DND-41 (cell line): ENCODE data around the gene SRD5A2.

ENCODE experiments used
- ATAC-seq: fragments of 200-7000 bp; cut with Tn5 transposase; 3 replicates; pipeline ENCODE4 v1.9.1; 2021; ENCODE audit warnings: low read depth; ENCODE audit not compliant: insufficient read depth
- DNase-seq: peaks from one replicate; pipeline ENCODE4 v3.0.0-alpha.2; 2020
- H2AFZ ChIP-seq: 2 replicates; pipeline ENCODE4 v1.6.0; 2012; ENCODE audit warnings: low read depth, low read length
- H3K27ac ChIP-seq: 2 replicates; pipeline ENCODE4 v1.5.1; 2012; ENCODE audit warnings: low read length, inconsistent platforms
- H3K27me3 ChIP-seq: fragments of 200-600 bp; sonication (generic); 2 replicates; pipeline ENCODE4 v1.6.0; 2012; ENCODE audit warnings: low read length, mild to moderate bottlenecking, inconsistent platforms; ENCODE audit not compliant: insufficient read depth, poor library complexity
- H3K36me3 ChIP-seq: 2 replicates; pipeline ENCODE4 v1.5.1; 2012; ENCODE audit warnings: low read length, inconsistent platforms; ENCODE audit not compliant: insufficient read depth
- H3K4me1 ChIP-seq: 2 replicates; pipeline ENCODE4 v1.5.1; 2012; ENCODE audit warnings: mild to moderate bottlenecking, low read length; ENCODE audit not compliant: insufficient read depth
- H3K4me2 ChIP-seq: 2 replicates; pipeline ENCODE4 v1.6.0; 2012; ENCODE audit warnings: mild to moderate bottlenecking, moderate library complexity, low read length, inconsistent platforms; ENCODE audit not compliant: insufficient read depth
- H3K4me3 ChIP-seq, 2 experiments: fragments of 200-600 bp in 1 of 2; shearing (Covaris generic) in 1 of 2; 2 replicates each; pipeline ENCODE4 v1.5.1; 2012 to 2016; ENCODE audit warnings: inconsistent platforms in 2 of 2, low read length in 2 of 2, mild to moderate bottlenecking in 2 of 2, low read depth in 1 of 2, moderate library complexity in 1 of 2
- H3K79me2 ChIP-seq: 2 replicates; pipeline ENCODE4 v1.6.0; 2012; ENCODE audit warnings: low read length, inconsistent platforms; ENCODE audit not compliant: insufficient read depth
- H3K9ac ChIP-seq: 2 replicates; pipeline ENCODE4 v1.6.0; 2012; ENCODE audit warnings: low read depth, mild to moderate bottlenecking, inconsistent platforms, low read length, moderate library complexity
- H3K9me3 ChIP-seq: 2 replicates; pipeline ENCODE4 v1.5.1; 2012; ENCODE audit warnings: low read length, moderate library complexity, mild to moderate bottlenecking, inconsistent platforms; ENCODE audit not compliant: insufficient read depth, severe bottlenecking
- H4K20me1 ChIP-seq: 2 replicates; pipeline ENCODE4 v1.6.0; 2012; ENCODE audit warnings: low read length; ENCODE audit not compliant: insufficient read depth
- CTCF ChIP-seq: IDR thresholded peaks from 2 replicates; pipeline ENCODE4 v1.5.1; 2012; ENCODE audit warnings: borderline replicate concordance, low read length, moderate library complexity, mild to moderate bottlenecking; ENCODE audit not compliant: poor library complexity, severe bottlenecking; ENCODE audit errors: extremely low read depth
- EZH2 ChIP-seq: IDR thresholded peaks from 3 replicates; pipeline ENCODE4 v1.6.1; 2012; ENCODE audit warnings: borderline replicate concordance, low read depth, mild to moderate bottlenecking, moderate library complexity, low read length, inconsistent platforms; ENCODE audit not compliant: severe bottlenecking

Gene SRD5A2

GRCh38 chr2:31534636-31535035, 46.1 kb downstream of the SRD5A2 start:
- Histone ChIP-seq H3K79me2 (no peaks in the 10 kb centered on the region), H3K4me3 (no peak overlapping the region), H3K9me3 (no peaks in the 10 kb centered on the region), H2AFZ (no peak overlapping the region), H4K20me1 (no peaks in the 10 kb centered on the region), H3K9ac (no peak overlapping the region), H3K36me3 (no peaks in the 10 kb centered on the region), H3K4me2 (no peak overlapping the region), H3K27me3 (no peaks in the 10 kb centered on the region), H3K27ac (no peak overlapping the region), H3K4me1 (no peaks in the 10 kb centered on the region)
- ATAC-seq (no peak), DNase-seq (no peak)
- TF ChIP-seq EZH2 (no peak), CTCF (no peak)

- Histone ChIP-seq H3K4me2 (no peak overlapping the region), H3K27me3 (peaks cover 3% of the 10 kb centered on the region), H3K9ac (no peak overlapping the region), H3K79me2 (no peaks in the 10 kb centered on the region), H3K27ac (no peak overlapping the region), H3K36me3 (no peaks in the 10 kb centered on the region), H3K4me3 (no peak overlapping the region), H4K20me1 (no peaks in the 10 kb centered on the region), H2AFZ (no peak overlapping the region), H3K4me1 (no peaks in the 10 kb centered on the region), H3K9me3 (no peaks in the 10 kb centered on the region)
- DNase-seq (no peak), ATAC-seq (no peak)
- TF ChIP-seq EZH2 (no peak), CTCF (no peak)
Measured at GRCh38 chr2:31533036-31533435, 47.7 kb downstream of the SRD5A2 start.

GRCh38 chr2:31531101-31531500, 49.6 kb downstream of the SRD5A2 start:
- Histone ChIP-seq H3K27me3 (peaks cover 10% of the 10 kb centered on the region), H3K9ac (no peak overlapping the region)
- TF ChIP-seq CTCF, result no peak
- TF ChIP-seq EZH2, result no peak

GRCh38 chr2:31529256-31529655, 51.5 kb downstream of the SRD5A2 start:
- no peaks in the 10 kb centered on the region for H3K36me3 ChIP-seq
- 0 out of 2 replicates have a peak, but pooled peaks cover under 1% of the 10 kb centered on the region for H4K20me1 ChIP-seq
- no peak overlapping the region for H3K4me2 ChIP-seq
- no peak for TF ChIP-seq EZH2
- no peak for TF ChIP-seq CTCF
- H3K9me3 ChIP-seq, result no peaks in the 10 kb centered on the region
- no peak overlapping the region for H3K4me3 ChIP-seq
- H3K79me2 ChIP-seq, result no peaks in the 10 kb centered on the region
- H3K27ac ChIP-seq, result no peak overlapping the region
- H3K4me1 ChIP-seq, result no peaks in the 10 kb centered on the region
- no peak for DNase-seq
- ATAC-seq, result no peak
- no peak overlapping the region for H3K9ac ChIP-seq
- H3K27me3 ChIP-seq, result peaks cover 18% of the 10 kb centered on the region
- no peak overlapping the region for H2AFZ ChIP-seq

More at GRCh38 chr2:31531101-31531500, 49.6 kb downstream of the SRD5A2 start:
- no peaks in the 10 kb centered on the region for H4K20me1 ChIP-seq
- H3K27ac ChIP-seq, result no peak overlapping the region
- no peaks in the 10 kb centered on the region for H3K79me2 ChIP-seq
- H3K4me3 ChIP-seq, result no peak overlapping the region
- H3K9me3 ChIP-seq, result no peaks in the 10 kb centered on the region
- no peak overlapping the region for H3K4me2 ChIP-seq
- ATAC-seq, result no peak
- no peak for DNase-seq
- H3K36me3 ChIP-seq, result no peaks in the 10 kb centered on the region
- H3K4me1 ChIP-seq, result no peaks in the 10 kb centered on the region
- H2AFZ ChIP-seq, result no peak overlapping the region
